Choroid plexus epithelial cell (primary cell): ENCODE data around the gene CDC5L.

Experiments used
- DNase-seq: peaks from one replicate; pipeline ENCODE4 v3.0.0-alpha.2; 2010; ENCODE audit warnings: low read depth
- H3K4me3 ChIP-seq: 2 replicates; pipeline ENCODE4 v1.5.1; 2011; ENCODE audit warnings: low read depth, mild to moderate bottlenecking, control low read depth, low read length, moderate library complexity
- CTCF ChIP-seq: conservative IDR thresholded peaks from 2 replicates; pipeline ENCODE4 v1.5.1; 2011; ENCODE audit warnings: low read depth, mild to moderate bottlenecking, control low read depth, inconsistent platforms, low read length, moderate library complexity

The CDC5L gene

DNA sequence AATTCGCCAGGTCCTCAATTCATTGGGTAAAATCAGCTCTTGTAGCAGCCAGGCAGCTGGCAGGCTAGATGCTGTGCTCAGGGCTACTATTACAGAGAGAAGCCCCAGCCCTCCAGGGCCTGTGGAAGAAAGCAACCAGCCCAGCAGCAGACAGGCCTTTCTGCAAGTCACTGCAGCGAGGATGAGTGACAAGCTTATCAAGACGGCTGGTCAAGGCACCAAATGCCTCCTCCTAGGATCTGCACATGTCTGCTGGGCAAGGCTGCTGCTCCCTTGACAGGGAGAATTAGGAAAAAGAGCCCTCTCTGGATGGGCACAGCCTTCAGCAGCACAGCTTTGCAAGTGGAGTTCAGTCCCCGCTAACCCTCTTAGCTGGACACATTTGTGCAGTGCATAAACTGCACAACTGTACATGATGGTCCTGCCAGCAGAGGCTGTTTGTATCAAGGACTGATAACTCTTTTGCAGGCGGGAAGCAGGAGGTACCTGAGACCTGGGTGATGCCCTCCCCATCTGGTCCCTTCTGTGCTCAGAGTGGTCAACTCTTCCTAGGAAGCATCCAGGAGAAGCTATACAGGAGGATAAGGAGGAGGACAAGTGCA lies 89.9 kb downstream of the CDC5L start:
- no peak for DNase-seq
- no peak for TF ChIP-seq CTCF
- no peak overlapping the region for H3K4me3 ChIP-seq

GRCh38 chr6:44478158-44478557 lies 90.7 kb downstream of the CDC5L start:
- DNase-seq = no peak
- no peak overlapping the region for H3K4me3 ChIP-seq
- TF ChIP-seq CTCF = no peak

DNA sequence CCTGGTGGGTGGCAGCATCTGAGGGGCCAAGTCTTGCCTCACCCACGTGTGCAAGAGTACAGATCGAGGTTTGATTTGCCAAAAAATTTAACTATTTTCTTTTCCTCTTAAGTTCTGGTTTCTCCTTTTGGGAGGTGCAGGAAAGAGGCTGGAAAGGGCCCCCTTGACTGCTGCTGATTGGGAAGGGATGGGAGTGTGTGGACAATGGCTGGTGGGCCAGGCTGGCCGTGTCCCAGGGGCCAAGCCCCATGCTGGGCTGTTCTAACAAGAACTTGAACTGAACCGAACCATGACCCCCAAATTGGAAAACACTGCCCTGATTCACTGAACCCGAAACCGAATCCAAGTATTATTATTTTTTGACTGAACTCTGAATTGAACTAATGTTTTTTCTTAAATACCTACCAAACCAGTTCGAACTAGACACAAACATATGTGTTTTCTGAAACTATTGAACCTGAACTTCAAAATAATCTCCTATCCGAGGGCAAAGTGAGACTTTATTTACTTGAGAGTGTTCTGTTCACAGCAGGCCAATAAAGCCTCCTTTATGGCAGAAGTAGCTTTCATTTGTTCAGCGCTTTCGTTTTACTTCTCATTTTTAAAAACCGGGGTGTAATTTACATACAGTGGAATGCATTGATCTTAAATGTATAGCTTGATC lies 91.2 kb downstream of the CDC5L start:
- no peak for DNase-seq
- no peak overlapping the region for H3K4me3 ChIP-seq
- no peak for TF ChIP-seq CTCF

DNA sequence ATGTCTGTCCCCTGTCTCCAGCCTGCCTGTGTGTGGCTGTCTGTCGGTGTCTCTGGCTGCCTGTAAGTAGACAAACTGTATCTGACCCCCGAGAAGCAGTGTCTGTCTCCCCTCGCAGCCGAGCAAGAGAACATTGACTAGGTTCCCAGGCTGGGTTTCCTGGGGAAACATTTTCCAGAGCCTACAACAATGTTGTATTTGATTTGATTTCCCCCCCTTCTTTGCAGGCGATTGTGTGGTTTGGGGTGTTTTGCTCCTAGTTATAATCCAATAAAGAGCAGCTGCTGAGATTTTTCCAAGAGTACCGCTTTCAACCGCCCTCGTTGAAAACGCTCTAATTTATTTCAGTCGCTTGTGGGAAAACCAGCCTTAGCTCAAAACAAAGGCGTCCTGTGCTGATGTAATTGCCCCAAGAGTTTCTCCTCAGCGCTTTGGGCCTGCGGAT lies 92.6 kb downstream of the CDC5L start:
- H3K4me3 ChIP-seq = no peak overlapping the region
- TF ChIP-seq CTCF = no peak
- DNase-seq = no peak

DNA sequence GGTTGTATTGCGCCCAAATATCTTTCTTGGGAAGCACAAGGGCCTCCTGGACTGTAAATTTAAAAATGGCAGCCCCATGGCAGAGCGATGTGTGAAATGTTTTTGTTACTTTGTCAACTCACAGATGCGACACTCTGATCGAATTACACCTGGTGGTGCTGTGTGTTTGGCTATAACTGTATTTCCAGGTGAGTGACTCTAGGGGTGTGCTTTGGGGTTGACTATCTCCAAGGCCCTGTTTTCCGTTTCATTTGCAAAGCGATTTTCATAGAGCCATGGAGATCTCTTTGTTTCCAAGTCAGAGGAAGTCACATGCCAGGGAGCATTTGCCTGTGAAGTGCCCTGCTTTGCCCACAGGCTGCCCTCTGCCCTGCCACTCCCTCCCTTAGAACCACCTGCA lies 93.5 kb downstream of the CDC5L start:
- no peak for TF ChIP-seq CTCF
- DNase-seq = no peak
- no peak overlapping the region for H3K4me3 ChIP-seq

- H3K4me3 ChIP-seq = no peak overlapping the region
- no peak for DNase-seq
- no peak for TF ChIP-seq CTCF
Measured at GRCh38 chr6:44481760-44482159, 94.3 kb downstream of the CDC5L start.

- H3K4me3 ChIP-seq = no peak overlapping the region
- peak; percentile 19 for TF ChIP-seq CTCF
- DNase-seq = no peak
Measured at GRCh38 chr6:44485601-44486401, 98.3 kb downstream of the CDC5L start.
